ENCODE data around the gene CCDC38.

DNA sequence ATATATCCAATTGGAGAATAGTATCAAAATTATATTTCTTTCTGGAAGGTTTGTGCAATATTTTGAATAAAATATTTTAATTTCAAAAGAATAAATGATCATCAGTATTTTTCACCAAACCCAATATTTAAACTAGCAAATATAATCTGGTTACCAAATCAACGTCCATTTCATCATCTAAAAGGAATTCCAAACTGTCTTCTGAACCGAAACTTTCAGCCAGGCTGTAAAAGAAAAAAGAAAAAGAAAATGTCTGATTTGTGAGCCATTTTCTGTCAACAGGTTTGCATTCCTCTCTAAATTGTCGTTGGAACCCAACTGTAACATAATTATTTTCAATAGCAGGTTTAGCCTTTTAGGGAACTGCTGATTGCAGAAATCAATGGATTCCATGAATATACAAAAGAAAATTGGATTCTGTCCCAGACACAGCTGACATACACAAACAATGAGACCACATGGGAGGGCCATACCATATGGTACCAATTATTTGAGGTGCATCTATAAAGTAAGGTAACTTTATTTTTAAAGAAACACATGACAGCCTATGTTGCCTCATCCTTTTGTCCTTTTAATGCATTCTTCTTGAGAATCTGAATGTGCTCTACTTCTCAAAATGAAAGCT lies 61.0 kb downstream of the CCDC38 start:
- TF ChIP-seq, protein P1, sequence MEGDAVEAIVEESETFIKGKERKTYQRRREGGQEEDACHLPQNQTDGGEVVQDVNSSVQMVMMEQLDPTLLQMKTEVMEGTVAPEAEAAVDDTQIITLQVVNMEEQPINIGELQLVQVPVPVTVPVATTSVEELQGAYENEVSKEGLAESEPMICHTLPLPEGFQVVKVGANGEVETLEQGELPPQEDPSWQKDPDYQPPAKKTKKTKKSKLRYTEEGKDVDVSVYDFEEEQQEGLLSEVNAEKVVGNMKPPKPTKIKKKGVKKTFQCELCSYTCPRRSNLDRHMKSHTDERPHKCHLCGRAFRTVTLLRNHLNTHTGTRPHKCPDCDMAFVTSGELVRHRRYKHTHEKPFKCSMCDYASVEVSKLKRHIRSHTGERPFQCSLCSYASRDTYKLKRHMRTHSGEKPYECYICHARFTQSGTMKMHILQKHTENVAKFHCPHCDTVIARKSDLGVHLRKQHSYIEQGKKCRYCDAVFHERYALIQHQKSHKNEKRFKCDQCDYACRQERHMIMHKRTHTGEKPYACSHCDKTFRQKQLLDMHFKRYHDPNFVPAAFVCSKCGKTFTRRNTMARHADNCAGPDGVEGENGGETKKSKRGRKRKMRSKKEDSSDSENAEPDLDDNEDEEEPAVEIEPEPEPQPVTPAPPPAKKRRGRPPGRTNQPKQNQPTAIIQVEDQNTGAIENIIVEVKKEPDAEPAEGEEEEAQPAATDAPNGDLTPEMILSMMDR (IDR thresholded peaks at IDR 0.05): no peak
- TF ChIP-seq POLR2A (IDR thresholded peaks at IDR 0.05): no peak
